Measurements from ENCODE around the gene PRKAG2. TPM values are rescaled to one million over a fixed set of nuclear protein-coding genes. Genes with fewer than 3 reads are reported as not detected.

Gene PRKAG2
- total RNA-seq, 2 experiments from 2014 or later = 39.3 to 42.3 TPM

DNA sequence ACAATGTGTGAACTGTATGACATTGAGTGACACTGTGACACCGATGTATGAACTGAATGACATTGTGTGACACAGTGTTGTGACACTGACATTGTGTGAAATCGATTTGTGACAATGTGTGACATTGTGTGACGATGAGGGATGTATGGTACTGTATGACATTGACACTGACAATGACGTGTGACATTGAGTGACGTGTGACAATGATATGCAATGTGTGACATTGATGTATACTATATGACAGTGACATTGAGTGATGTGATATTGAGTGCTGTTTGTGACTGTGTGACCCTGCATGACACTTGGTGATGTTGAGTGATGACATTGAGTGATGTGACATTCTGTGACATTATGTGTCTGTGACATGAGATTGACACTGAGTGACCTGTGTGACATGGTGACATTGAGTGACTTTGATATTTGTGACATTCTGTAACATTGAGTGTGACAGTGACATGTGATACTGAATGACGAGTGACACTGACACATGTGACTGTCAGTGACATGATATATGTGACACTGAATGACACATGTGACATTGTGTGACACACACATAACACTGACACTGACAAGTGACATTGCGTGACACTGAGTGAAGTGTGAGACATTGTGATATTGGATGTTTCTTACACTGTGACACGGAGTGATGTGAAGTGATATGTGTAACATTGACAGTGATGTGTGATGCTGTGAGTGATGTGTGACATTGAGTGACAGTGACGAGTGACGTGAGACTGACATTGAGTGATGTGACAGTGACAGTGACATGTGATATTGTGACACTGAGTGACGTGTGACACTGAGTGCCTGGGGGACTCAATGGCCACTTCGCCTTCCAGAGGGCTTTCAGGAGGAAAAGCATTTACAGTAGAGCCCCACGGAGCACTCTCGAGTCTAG, 167.5 kb downstream of the PRKAG2 start:
- no peaks in the 10 kb centered on the region for H3K9me3 Mint-ChIP-seq
- ATAC-seq (ENCODE audit: poor library complexity) = no peak
- TF ChIP-seq, protein P1, sequence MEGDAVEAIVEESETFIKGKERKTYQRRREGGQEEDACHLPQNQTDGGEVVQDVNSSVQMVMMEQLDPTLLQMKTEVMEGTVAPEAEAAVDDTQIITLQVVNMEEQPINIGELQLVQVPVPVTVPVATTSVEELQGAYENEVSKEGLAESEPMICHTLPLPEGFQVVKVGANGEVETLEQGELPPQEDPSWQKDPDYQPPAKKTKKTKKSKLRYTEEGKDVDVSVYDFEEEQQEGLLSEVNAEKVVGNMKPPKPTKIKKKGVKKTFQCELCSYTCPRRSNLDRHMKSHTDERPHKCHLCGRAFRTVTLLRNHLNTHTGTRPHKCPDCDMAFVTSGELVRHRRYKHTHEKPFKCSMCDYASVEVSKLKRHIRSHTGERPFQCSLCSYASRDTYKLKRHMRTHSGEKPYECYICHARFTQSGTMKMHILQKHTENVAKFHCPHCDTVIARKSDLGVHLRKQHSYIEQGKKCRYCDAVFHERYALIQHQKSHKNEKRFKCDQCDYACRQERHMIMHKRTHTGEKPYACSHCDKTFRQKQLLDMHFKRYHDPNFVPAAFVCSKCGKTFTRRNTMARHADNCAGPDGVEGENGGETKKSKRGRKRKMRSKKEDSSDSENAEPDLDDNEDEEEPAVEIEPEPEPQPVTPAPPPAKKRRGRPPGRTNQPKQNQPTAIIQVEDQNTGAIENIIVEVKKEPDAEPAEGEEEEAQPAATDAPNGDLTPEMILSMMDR (IDR thresholded peaks at IDR 0.05) = no peak

DNA sequence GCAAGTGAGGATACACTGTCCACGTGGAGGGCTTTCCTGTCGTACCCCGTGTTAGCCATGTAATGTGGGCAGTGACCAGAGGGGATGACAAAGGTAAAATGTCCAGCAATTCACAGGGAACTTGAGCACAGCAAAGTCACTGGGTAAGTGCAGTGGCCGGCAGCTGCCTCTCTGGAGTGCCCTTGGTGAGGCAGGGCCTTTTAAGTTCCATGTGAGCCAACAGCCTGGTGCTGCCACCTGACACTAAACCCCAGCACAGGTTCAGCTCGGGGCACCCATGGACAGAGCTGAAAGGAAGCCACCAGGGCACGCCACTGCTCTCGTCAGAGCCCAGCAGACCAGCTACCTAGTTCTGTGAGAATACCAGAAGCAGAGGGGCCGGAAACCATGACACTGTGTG, 168.3 kb downstream of the PRKAG2 start:
- ChIA-PET CTCF (no interaction called here), POLR2A (no interaction called here)
- Mint-ChIP-seq H3K27ac (no peak overlapping the region), H3K27me3 (no peaks in the 10 kb centered on the region), H3K9me3 (no peaks in the 10 kb centered on the region), H3K4me3 (no peak overlapping the region), H3K4me1 (ENCODE audit: low read depth) (peaks cover 5% of the 10 kb centered on the region), H3K36me3 (ENCODE audit: low read depth) (peaks cover 16% of the 10 kb centered on the region)
- Histone ChIP-seq H3K27ac (ENCODE audit: low read depth in 1 of 2, low read length in 2 of 2) (no peak overlapping the region), H3K27me3 (ENCODE audit: control insufficient read depth in 1 of 2, insufficient read depth in 2 of 2, low read length in 2 of 2) (no peaks in the 10 kb centered on the region), H3K4me1 (ENCODE audit: insufficient read depth, low read length) (peaks cover 7% of the 10 kb centered on the region), H3K4me3 (ENCODE audit: low read length) (no peak overlapping the region), H3K9me3 (ENCODE audit: control insufficient read depth in 1 of 2, insufficient read depth in 1 of 2, low read length in 2 of 2) (no peaks in the 10 kb centered on the region), H3K36me3 (ENCODE audit: insufficient read depth, low read length) (peaks cover 3% of the 10 kb centered on the region)
- TF ChIP-seq, protein P1 (IDR thresholded peaks at IDR 0.05) = no peak
- intact Hi-C loops (cut with DNase I, micrococcal nuclease) = no loop called here
- ATAC-seq (ENCODE audit: poor library complexity) = no peak
- DNase-seq = no peak

More for the DNA sequence above, 167.5 kb downstream of the PRKAG2 start:
- H3K27me3 Mint-ChIP-seq = no peaks in the 10 kb centered on the region
- no peak overlapping the region for H3K4me3 Mint-ChIP-seq
- Histone ChIP-seq H3K27ac (ENCODE audit: low read depth in 1 of 2, low read length in 2 of 2) (no peak overlapping the region), H3K36me3 (ENCODE audit: insufficient read depth, low read length) (peaks cover 3% of the 10 kb centered on the region), H3K27me3 (ENCODE audit: control insufficient read depth in 1 of 2, insufficient read depth in 2 of 2, low read length in 2 of 2) (no peaks in the 10 kb centered on the region), H3K9me3 (ENCODE audit: control insufficient read depth in 1 of 2, insufficient read depth in 1 of 2, low read length in 2 of 2) (no peaks in the 10 kb centered on the region), H3K4me1 (ENCODE audit: insufficient read depth, low read length) (peaks cover 7% of the 10 kb centered on the region), H3K4me3 (ENCODE audit: low read length) (no peak overlapping the region)
- DNase-seq = no peak
- intact Hi-C loops (cut with DNase I, micrococcal nuclease) = loop anchor here in 1 of 2 experiments (10.0 kb wide), 1 partner anchor 65 kb away; no protein-coding TSS in a partner anchor
- ChIA-PET POLR2A (no interaction called here), CTCF (no interaction called here)
- no peak overlapping the region for H3K27ac Mint-ChIP-seq
- peaks cover 20% of the 10 kb centered on the region for H3K36me3 Mint-ChIP-seq (ENCODE audit: low read depth)
- peaks cover 5% of the 10 kb centered on the region for H3K4me1 Mint-ChIP-seq (ENCODE audit: low read depth)

DNA sequence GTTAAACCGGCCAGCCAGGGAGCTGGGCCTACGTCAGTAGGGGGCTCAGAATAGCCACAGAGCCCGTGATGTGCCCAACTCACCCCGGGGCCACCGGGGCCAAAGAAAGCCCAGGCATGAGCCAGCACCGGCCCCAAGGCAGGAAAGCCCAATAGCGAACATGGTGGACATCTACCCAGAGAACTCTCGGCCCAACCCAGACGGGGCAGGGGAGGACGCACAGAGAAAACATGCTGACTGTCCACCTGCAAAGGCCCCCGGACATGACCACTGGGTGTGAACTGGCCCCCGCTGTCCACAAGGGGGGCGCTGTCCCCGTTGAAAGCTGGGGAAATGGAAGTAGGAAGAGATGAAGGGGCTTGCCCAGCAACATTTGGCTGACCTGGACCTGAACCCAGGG, 169.2 kb downstream of the PRKAG2 start:
- no peaks in the 10 kb centered on the region for H3K27me3 ChIP-seq (ENCODE audit: control insufficient read depth in 1 of 2, insufficient read depth in 2 of 2, low read length in 2 of 2)
- Mint-ChIP-seq H3K9me3 (no peaks in the 10 kb centered on the region), H3K27me3 (no peaks in the 10 kb centered on the region), H3K27ac (no peak overlapping the region), H3K36me3 (ENCODE audit: low read depth) (peaks cover 16% of the 10 kb centered on the region), H3K4me3 (no peak overlapping the region), H3K4me1 (ENCODE audit: low read depth) (peaks cover 5% of the 10 kb centered on the region)
- intact Hi-C loops (cut with DNase I, micrococcal nuclease) = no loop called here
- ChIA-PET POLR2A (no interaction called here), CTCF (no interaction called here)
- TF ChIP-seq, protein P1 (IDR thresholded peaks at IDR 0.05) = no peak
- peaks cover 7% of the 10 kb centered on the region for H3K4me1 ChIP-seq (ENCODE audit: insufficient read depth, low read length)
- peaks cover 3% of the 10 kb centered on the region for H3K36me3 ChIP-seq (ENCODE audit: insufficient read depth, low read length)
- H3K27ac ChIP-seq (ENCODE audit: low read depth in 1 of 2, low read length in 2 of 2) = no peak overlapping the region
- ATAC-seq (ENCODE audit: poor library complexity) (no peak), DNase-seq (no peak)
- H3K4me3 ChIP-seq (ENCODE audit: low read length) = no peak overlapping the region
- no peaks in the 10 kb centered on the region for H3K9me3 ChIP-seq (ENCODE audit: control insufficient read depth in 1 of 2, insufficient read depth in 1 of 2, low read length in 2 of 2)
